DND-41 (cell line): Measurements from ENCODE around the gene KNDC1.

ENCODE experiments used
- CTCF ChIP-seq: IDR thresholded peaks from 2 replicates; pipeline ENCODE4 v1.5.1; 2012; ENCODE audit warnings: borderline replicate concordance, low read length, moderate library complexity, mild to moderate bottlenecking; ENCODE audit not compliant: poor library complexity, severe bottlenecking; ENCODE audit errors: extremely low read depth
- EZH2 ChIP-seq: IDR thresholded peaks from 3 replicates; pipeline ENCODE4 v1.6.1; 2012; ENCODE audit warnings: borderline replicate concordance, low read depth, mild to moderate bottlenecking, moderate library complexity, low read length, inconsistent platforms; ENCODE audit not compliant: severe bottlenecking

GRCh38 chr10:133185421-133185820 lies 25.4 kb downstream of the KNDC1 start:
- TF ChIP-seq EZH2, result no peak
- TF ChIP-seq CTCF, result no peak
